ENCODE results near the gene S100A7A.

DNA sequence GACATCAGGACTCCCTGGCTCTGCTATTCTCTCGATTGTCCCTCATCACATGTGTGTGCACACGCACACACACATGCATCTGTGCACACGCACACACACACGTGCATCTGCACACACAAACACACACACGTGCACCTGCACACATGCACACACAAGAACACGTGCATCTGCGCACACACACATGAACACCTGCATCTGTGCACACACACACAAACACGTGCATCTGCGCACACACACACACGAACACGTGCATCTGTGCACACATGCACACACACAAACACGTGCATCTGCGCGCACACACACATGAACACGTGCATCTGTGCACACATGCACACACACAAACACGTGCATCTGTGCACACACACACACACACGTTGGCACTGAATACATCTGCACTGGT lies 14.7 kb downstream of the S100A7A start:
- TF ChIP-seq ARNT (IDR thresholded peaks at IDR 0.05) (no peak), FOXM1 (IDR thresholded peaks at IDR 0.05; ENCODE audit: borderline replicate concordance) (no peak), FOXA1 (IDR thresholded peaks at IDR 0.05) (no peak)

All from HEK293T (cell line).